Loucy (cell line): ENCODE data around the gene POU2F1.

ENCODE experiments used
- EZH2phosphoT487 ChIP-seq: fragments of 200-600 bp; IDR thresholded peaks from 2 replicates; pipeline ENCODE4 v1.6.1; 2018; ENCODE audit warnings: antibody characterized with exemption, mild to moderate bottlenecking, moderate library complexity, borderline replicate concordance
- TF ChIP-seq, protein P1 (sequence below): fragments of 200-600 bp; sonication (generic); conservative IDR thresholded peaks from 2 replicates; pipeline ENCODE4 v1.5.1; 2014; ENCODE audit warnings: mild to moderate bottlenecking, antibody characterized with exemption, low read length

DNA sequence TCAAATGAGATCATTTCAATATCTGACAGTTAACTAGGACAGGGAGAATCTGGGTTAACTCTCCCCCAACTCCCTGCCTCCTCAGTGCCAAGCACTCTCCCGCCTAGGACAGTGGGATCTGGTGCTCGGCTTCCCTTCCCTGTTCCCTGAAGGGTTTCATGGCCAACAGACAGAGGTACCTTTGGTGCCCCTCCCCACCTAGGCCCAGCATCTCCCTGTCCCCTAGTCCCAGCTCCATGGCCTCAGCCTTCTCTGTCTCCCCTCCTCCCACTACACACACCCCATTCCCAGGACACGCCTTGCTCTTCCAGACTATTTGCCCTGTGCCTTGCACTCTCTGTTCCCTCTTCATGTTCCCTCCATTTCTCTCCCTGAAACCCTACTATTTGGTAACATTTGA, 220.5 kb downstream of the POU2F1 start:
- TF ChIP-seq, protein P1, sequence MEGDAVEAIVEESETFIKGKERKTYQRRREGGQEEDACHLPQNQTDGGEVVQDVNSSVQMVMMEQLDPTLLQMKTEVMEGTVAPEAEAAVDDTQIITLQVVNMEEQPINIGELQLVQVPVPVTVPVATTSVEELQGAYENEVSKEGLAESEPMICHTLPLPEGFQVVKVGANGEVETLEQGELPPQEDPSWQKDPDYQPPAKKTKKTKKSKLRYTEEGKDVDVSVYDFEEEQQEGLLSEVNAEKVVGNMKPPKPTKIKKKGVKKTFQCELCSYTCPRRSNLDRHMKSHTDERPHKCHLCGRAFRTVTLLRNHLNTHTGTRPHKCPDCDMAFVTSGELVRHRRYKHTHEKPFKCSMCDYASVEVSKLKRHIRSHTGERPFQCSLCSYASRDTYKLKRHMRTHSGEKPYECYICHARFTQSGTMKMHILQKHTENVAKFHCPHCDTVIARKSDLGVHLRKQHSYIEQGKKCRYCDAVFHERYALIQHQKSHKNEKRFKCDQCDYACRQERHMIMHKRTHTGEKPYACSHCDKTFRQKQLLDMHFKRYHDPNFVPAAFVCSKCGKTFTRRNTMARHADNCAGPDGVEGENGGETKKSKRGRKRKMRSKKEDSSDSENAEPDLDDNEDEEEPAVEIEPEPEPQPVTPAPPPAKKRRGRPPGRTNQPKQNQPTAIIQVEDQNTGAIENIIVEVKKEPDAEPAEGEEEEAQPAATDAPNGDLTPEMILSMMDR: no peak
- TF ChIP-seq EZH2phosphoT487: no peak
